Posterior cingulate gyrus (tissue), 11 donors: ENCODE results near the gene RGS3.
A peak's percentile ranks its signal among the peaks of the same experiment; 100 is the strongest.

Source experiments
- DNase-seq, 10 donors: peaks; one replicate each; pipeline versions ENCODE4 v3.0.0 to v3.0.0-alpha.2; 2020 to 2021; ENCODE audit warnings: mixed read lengths in 3 of 10
- intact Hi-C: fragments of 100-400 bp; cut with DNase I; formaldehyde crosslinking; loops from one replicate; pipeline ENCODE4 v1.15.1; 2023

RGS3 gene

DNA sequence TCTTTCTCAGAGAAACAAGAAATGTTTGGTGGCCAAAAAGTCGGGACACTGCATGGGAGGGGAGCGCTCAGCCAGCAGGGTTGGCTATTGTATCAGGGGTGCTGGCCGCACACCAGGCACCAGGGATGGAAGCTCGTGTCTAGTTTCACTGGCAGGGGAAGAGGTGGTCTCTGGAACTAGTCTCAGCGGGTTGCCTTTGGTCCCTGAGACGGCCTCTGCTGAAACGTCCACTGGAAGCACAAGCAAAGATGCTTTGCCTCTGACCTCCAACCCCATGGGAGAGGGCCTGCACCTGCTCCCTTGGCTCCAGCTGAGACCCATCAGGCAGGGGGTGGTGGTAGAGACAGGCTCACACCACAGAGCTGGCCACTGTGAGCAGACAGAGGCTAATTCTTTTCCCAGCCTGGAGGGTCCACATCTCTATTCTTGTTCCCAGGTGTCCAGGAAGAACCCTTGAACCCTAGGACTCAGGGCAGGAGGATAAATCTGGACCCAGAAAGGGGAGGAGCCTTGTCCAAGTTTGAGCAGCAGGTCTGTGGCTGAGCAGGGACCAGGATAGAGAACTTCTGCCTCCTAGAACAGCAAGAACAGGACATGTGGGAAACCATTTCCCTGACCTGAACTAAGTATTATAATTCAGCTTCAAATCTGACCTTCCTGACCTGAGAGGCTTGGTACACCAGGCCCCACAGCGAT lies 102.6 kb downstream of the RGS3 start:
- intact Hi-C loops: no loop called here
- peak in 3 of 10 donors; percentile 23 to 87 (median 24) for DNase-seq

DNA sequence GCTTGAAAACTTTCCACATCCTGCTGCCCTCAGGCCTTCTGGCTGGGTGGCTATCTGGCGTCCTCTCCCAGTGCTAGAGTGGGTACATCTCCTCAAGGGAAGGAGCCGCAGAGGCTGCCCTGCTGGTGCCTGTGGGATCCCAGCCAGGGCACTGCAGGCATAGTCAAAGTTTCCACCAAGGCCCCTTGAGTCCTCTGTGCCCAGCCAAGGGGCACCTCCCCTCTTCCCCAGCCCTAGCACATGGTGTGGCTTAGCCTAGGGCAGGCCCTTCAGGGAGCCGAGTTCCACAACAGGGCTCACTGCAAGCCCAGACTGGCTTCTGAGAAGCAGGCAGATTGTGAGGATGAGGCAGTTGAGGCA lies 103.2 kb downstream of the RGS3 start:
- DNase-seq: peak in 3 of 10 donors; percentile 12 to 76 (median 14)
- intact Hi-C loops: no loop called here

GRCh38 chr9:113567361-113568080 lies 104.0 kb downstream of the RGS3 start:
- intact Hi-C loops: no loop called here
- peak in 3 of 10 donors; percentile 8 to 67 (median 13) for DNase-seq

DNA sequence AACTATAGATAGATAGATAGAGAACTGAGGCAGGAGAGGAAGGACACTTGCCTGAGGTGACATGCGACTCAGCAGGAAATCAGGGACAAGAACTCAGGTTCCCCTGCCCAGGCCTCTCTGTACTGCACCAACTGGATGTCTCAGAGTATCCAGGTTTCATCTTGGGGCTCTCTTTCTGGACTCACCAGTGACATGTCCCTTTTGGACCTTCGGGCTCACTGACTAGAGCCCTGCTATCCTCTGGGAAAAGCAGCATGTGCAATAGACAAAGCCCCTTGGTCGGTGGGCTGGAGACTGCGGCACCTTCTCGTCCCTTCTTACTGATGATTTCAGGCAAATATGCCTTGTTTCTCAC lies 104.5 kb downstream of the RGS3 start:
- DNase-seq: peak in 2 of 10 donors; percentile 4 to 18
- intact Hi-C loops: no loop called here

DNA sequence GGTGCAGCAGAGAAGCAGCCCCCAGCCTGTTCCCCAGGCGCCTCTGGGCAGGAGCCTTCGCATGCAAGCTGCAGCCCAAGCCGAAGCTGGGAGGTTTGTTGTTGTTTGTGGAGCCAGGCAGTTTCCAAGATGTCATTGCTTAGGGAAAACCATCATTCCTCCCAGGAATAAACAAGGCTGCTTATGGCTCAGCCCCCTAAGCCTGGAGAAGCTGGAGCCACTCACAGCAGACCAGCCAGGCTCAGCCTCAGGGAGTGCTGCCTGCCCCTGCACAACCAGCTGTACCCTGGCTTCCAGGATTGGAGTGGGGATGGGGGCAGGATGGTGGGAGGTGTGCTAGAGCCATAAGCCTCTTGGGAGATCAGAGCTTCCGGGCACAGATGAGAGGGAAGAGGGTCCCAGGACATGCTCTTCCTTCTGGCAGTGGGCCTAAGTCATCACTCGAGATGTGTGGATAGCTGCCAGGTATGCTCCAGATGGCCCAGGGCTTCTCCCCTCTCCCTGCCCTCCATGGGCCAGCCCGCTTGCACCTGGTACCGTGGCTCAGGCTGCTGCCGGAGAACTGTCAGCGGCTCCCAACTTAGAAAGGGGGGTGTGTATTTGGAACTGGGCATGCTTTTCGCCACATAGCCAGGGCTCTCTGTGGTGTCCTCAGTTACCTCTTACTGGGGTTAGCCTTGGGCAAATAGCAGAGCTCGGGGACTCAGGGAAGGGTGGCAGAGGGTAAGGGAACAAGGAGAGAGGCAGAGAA lies 105.2 kb downstream of the RGS3 start:
- DNase-seq: peak in 3 of 10 donors; percentile 11 to 49 (median 15)
- intact Hi-C loops: no loop called here

GRCh38 chr9:113569472-113570060 lies 106.0 kb downstream of the RGS3 start:
- intact Hi-C loops: no loop called here
- peak in 2 of 10 donors; percentile 0 to 2 for DNase-seq

DNA sequence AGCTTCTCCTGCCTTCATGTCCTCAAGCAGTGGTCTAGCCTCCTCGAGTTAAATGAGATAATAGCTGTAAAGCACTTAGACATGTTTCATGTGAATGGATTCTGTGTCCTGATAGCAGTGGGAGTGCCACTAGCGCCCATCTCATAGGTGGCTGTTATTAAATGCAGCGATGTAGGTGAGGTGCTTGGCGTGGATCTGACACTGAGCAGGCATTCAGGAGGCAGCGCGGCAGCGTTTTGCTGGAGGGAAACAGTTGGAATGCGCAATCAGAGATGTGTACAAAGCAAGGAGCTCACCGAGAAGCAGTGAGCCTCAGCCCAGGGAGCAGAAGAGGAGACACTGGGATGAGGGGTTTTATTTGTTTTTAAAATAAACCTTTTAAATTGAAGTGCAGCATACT lies 106.6 kb downstream of the RGS3 start:
- DNase-seq: peak in 3 of 10 donors; percentile 2 to 47 (median 4)
- intact Hi-C loops: no loop called here

DNA sequence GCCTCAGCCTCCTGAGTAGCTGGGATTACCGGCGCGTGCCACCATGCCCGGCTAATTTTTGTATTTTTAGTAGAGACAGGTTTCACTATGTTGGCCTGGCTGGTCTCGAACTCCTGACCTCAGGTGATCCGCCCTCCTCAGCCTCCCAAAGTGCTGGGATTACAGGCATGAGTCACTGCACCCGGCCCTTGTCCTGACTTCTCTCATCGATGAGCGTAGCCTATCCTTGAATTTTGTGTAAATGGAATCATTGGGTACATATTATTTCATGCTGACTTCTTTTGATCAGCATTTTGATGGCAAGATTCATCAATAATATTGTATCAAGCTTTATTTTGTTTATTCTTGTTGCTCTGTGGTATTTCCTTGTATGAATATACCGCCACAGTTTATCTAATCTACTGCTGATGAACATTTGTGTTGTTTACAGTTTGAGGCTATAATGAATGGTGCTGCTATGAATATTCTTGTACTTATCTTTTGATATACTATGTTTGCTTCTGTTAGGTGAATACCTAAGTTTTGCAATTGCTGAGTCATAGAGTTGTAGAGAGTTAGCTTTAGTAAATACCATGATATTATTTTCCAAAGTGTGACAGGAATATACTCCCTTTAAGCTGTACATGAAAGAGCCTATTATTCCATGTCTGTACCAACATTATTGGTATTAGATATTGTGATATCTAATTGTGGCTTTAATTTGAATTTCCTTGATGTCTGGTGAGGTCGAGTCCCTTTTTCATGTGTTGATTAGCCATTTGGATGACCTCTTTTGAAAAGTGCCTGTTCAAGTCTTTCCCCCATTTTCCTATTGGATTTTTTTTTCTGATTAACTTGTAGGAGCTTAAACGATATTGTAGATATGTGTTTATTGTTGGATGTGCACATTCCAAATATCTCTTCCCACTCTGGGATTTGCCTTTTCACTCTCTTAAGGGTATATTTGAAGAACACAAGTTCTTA lies 107.5 kb downstream of the RGS3 start:
- intact Hi-C loops: no loop called here
- DNase-seq: peak in 1 of 10 donors; percentile 10

GRCh38 chr9:113572076-113572861 lies 108.7 kb downstream of the RGS3 start:
- peak in 3 of 10 donors; percentile 5 to 67 (median 10) for DNase-seq
- intact Hi-C loops: no loop called here

DNA sequence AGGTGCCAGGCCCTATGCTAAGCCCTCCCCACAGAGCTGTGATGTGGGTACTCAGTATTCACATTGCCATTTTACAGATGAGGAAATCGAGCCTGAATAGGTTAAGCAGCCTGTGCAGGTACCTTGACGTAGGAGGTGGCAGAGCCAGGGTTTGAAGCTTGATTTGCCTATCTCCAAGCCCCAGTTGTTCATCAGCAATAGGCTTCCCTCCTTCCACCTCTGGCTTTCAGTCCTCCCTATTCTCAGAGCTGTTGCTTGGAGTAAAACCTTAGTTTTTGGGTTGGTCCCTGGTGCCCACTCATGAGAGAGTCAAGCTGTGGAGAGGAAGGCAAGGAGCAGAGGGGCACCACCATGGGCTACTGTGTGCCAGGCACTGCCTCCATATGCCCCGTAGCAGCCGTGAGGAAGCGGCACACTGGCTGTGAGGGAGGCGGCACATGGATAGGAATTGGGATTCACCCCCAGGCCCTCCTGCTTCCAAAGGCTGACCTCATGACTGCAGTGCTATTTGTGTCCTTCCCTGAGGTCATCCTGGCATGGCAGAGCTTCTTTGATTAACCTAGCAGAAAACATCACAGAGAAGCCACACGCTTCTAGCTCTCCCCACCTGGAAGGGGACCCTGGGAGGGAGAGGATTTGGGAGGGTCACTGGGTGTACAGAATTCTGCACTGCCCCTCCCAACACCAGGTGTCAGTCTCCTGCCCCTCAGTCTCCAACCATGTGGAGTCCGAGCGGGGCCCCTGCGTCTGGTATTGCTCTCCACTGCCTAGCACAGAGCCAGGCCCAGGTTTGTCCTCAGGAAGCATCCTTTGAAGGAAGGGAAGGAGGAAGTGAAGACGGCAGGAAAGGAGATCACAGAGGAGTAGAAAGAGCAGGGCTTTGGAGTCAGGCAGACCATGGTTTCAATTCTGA lies 109.8 kb downstream of the RGS3 start:
- intact Hi-C loops: no loop called here
- peak in 3 of 10 donors; percentile 4 to 37 (median 6) for DNase-seq

DNA sequence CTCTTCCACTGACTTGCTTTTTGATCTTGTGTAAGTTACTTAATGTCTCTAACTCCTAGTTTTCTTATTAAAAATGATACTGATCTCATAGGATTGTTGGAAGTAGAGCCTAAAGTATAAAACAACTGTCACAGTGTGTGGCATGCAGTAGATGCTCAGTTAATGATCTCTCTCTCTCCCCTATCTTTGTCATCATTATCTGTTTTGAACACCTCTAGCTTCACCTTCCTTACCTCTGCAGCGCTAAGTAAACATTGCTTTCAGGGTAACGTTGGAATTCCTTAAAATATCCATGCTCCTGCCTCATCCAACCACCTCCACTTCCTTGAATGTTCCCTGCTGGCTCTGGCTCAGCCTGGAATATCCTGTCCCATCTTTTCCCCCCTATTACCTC lies 110.4 kb downstream of the RGS3 start:
- no peak for DNase-seq
- intact Hi-C loops: no loop called here

- intact Hi-C loops: no loop called here
- peak in 2 of 10 donors; percentile 6 to 72 for DNase-seq
These were observed 111.1 kb downstream of the RGS3 start for GRCh38 chr9:113574441-113575262.

GRCh38 chr9:113577525-113578261 lies 114.2 kb downstream of the RGS3 start:
- DNase-seq: peak in 3 of 10 donors; percentile 22 to 63 (median 35)
- intact Hi-C loops: no loop called here

DNA sequence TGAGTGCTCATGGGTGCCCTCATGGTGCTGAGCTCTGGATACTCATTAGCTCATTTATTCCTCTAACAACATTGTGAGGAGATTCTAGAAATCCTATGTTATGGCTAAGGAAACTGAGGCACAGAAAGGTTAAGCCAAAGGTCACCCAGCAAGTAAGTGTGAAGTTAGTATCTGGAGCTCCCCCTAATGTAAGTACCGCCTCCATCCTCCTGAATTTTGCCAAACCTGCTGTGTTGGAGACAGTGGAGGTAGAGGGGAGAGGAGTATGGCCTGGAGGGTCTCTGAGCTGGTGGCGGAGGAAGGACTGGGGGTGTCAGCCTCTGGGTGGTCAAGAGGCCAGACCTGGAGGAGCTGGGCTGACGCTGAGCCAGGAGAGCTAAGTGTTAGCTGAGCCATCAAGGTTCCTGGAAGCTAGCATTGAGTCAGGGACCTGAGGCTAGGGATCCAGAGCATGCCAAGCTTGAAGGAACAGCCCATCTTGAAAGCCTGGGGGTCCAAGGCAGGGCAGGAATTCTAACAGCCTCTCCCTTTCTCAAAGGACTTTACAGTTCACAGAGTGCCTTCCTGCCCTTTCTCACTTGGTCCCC lies 114.8 kb downstream of the RGS3 start:
- intact Hi-C loops: no loop called here
- peak in 1 of 10 donors; percentile 33 for DNase-seq

DNA sequence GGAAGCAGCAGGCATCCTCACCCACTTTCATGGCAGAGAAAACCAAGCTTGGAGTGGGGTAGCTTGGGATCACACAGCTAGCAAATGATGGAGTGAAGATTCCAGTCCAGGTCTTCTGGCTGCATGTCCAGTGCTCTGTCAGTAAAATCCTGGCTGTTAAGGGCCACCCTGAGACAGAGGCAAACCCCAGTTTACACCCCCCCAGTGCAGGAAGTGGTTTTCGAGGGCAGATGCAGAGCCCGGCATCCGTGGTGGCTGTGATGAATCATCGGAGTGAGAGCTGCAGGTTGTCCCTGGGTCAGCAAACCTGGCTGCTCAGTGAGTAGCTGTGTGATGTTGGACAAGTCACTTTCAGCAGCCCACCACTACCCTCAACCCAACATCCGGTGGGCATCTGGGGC lies 115.4 kb downstream of the RGS3 start:
- DNase-seq: peak in 1 of 10 donors; percentile 62
- intact Hi-C loops: no loop called here
